ENCODE results near the gene KCNIP1. TPM values are rescaled to one million over a fixed set of nuclear protein-coding genes. Genes with fewer than 3 reads are reported as not detected.

Gene KCNIP1
- total RNA-seq, 1 experiment from 2014 or later = not detected

DNA sequence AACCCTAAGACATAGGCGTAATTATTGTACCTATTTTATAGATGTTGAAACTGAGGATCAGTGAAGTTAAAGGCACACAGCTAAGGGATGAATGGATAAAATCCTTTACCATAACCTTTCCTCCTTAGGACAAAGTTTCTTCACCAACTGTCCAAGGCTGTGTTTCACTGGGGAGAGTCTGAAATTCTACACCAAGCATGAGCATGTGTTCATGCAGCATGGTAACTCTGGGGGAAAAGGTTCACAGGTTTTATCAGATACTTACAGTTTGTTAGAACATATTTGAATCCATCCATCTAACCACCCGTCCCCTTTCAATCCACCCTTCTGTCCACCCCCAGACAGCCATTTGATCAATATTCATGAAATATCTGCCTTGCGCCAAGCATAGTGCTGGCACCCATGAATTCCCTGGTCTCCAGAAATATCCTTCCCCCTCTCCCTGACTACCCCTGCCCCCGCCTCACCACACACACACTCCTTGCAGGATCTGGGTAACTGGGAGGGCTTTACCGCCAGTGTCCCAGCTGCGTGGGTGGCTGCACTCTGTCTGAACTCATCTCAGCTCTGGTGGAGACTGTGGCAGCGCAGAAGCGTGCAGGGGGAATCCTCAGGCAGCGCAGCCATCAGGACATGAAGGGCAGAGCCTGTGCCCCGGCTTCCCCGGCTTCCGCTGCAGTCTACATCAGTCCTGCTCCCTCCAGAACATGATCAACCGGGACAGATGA is 6.3 kb upstream of the KCNIP1 start:
- H3K4me2 ChIP-seq (ENCODE audit: low read length) = no peak overlapping the region
- no peaks in the 10 kb centered on the region for H3K27me3 ChIP-seq (ENCODE audit: low read length)
- H3F3A ChIP-seq (ENCODE audit: low read length, unreplicated experiment) = no peaks in the 10 kb centered on the region
- TF ChIP-seq, protein P1, sequence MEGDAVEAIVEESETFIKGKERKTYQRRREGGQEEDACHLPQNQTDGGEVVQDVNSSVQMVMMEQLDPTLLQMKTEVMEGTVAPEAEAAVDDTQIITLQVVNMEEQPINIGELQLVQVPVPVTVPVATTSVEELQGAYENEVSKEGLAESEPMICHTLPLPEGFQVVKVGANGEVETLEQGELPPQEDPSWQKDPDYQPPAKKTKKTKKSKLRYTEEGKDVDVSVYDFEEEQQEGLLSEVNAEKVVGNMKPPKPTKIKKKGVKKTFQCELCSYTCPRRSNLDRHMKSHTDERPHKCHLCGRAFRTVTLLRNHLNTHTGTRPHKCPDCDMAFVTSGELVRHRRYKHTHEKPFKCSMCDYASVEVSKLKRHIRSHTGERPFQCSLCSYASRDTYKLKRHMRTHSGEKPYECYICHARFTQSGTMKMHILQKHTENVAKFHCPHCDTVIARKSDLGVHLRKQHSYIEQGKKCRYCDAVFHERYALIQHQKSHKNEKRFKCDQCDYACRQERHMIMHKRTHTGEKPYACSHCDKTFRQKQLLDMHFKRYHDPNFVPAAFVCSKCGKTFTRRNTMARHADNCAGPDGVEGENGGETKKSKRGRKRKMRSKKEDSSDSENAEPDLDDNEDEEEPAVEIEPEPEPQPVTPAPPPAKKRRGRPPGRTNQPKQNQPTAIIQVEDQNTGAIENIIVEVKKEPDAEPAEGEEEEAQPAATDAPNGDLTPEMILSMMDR (conservative IDR thresholded peaks at IDR 0.05; ENCODE audit: low read depth, low read length) = no peak
- TF ChIP-seq EZH2phosphoT487 (IDR thresholded peaks at IDR 0.05; ENCODE audit: borderline replicate concordance, low read length) (no peak), EZH2 (IDR thresholded peaks at IDR 0.05; ENCODE audit: low read length, unreplicated experiment) (no peak)
- DNase-seq (no peak), ATAC-seq (no peak)
- no peak overlapping the region for H3K9ac ChIP-seq (ENCODE audit: low read length)
- no peaks in the 10 kb centered on the region for H4K20me1 ChIP-seq (ENCODE audit: low read length)
- BruUV-seq (replicated peaks) = no TSS peak
- POLR2A ChIA-PET (ENCODE audit: unreplicated experiment) = no interaction called here
- no peak overlapping the region for H2AFZ ChIP-seq (ENCODE audit: low read length)
- CTCF ChIA-PET = no interaction called here
- no peaks in the 10 kb centered on the region for H3K79me2 ChIP-seq (ENCODE audit: low read length)
- no peaks in the 10 kb centered on the region for H3K9me3 ChIP-seq (ENCODE audit: low read length)
- H3K36me3 ChIP-seq (ENCODE audit: low read depth, low read length) = no peaks in the 10 kb centered on the region
- intact Hi-C loops (cut with micrococcal nuclease) = no loop called here
- H3K9me2 ChIP-seq (replicated peaks; ENCODE audit: low read length) = no peaks in the 10 kb centered on the region
- no peaks in the 10 kb centered on the region for H3K4me1 ChIP-seq (ENCODE audit: insufficient read depth, low read length)
- no peak overlapping the region for H3K27ac ChIP-seq (ENCODE audit: low read length)
- H3K4me3 ChIP-seq (ENCODE audit: low read length) = no peak overlapping the region

DNA sequence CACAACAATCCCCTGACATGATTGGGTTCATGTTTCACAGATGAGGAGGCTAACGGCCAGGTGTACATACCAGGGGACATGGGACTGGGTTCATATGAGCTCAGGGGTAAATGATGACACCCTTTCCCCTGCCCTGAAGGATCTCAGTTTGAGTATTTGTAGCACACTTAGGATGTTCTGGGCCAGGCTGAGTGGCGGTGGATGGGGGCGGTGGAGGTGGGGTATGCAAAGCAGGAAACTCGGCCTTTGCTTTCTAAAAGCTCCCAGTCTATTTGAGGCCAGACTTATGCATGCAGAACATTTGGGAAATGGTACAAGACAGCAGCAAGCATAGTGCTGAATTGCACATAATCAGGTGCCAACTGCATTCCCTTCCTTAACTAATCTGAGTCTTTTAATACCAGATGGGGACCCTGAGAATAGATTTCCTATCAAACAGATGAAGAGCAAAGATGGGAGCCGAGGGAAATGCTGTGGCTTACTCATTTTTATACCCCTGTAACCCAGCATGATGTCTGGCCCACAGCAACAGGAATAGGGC is 4.9 kb upstream of the KCNIP1 start:
- intact Hi-C loops (cut with micrococcal nuclease) = no loop called here

More for the DNA sequence above, 4.9 kb upstream of the KCNIP1 start:
- no peaks in the 10 kb centered on the region for H3F3A ChIP-seq (ENCODE audit: low read length, unreplicated experiment)
- H3K36me3 ChIP-seq (ENCODE audit: low read depth, low read length) = no peaks in the 10 kb centered on the region
- H3K79me2 ChIP-seq (ENCODE audit: low read length) = no peaks in the 10 kb centered on the region
- DNase-seq = no peak
- no peaks in the 10 kb centered on the region for H3K9me3 ChIP-seq (ENCODE audit: low read length)
- no peak overlapping the region for H3K4me2 ChIP-seq (ENCODE audit: low read length)
- no peak overlapping the region for H3K27ac ChIP-seq (ENCODE audit: low read length)
- no TSS peak for BruUV-seq (replicated peaks)
- CTCF ChIA-PET = no interaction called here
- POLR2A ChIA-PET (ENCODE audit: unreplicated experiment) = no interaction called here
- no peaks in the 10 kb centered on the region for H3K9me2 ChIP-seq (replicated peaks; ENCODE audit: low read length)
- H3K4me1 ChIP-seq (ENCODE audit: insufficient read depth, low read length) = no peaks in the 10 kb centered on the region
- no peak overlapping the region for H3K9ac ChIP-seq (ENCODE audit: low read length)
- no peak for TF ChIP-seq EZH2phosphoT487 (IDR thresholded peaks at IDR 0.05; ENCODE audit: borderline replicate concordance, low read length)
- TF ChIP-seq, protein P1 (conservative IDR thresholded peaks at IDR 0.05; ENCODE audit: low read depth, low read length) = no peak
- TF ChIP-seq EZH2 (IDR thresholded peaks at IDR 0.05; ENCODE audit: low read length, unreplicated experiment) = no peak
- H2AFZ ChIP-seq (ENCODE audit: low read length) = no peak overlapping the region
- no peaks in the 10 kb centered on the region for H3K27me3 ChIP-seq (ENCODE audit: low read length)
- no peak for ATAC-seq
- no peak overlapping the region for H3K4me3 ChIP-seq (ENCODE audit: low read length)
- H4K20me1 ChIP-seq (ENCODE audit: low read length) = no peaks in the 10 kb centered on the region

Data from PC-3 (cell line).